Tibial nerve (tissue), 4 donors: ENCODE results near the gene POMGNT2. TPM values are rescaled to one million over a fixed set of nuclear protein-coding genes. Genes with fewer than 3 reads are reported as not detected.

Source experiments
- DNase-seq, 2 donors: peaks; one replicate each; pipeline ENCODE4 v3.0.0-alpha.2; 2019; ENCODE audit warnings: low spot score in 2 of 2
- H3K27ac ChIP-seq, 4 donors: fragments of 200-600 bp; sonication (generic) in 3 of 4; one replicate each; pipeline ENCODE4 v1.5.1; 2017 to 2019; ENCODE audit warnings: mild to moderate bottlenecking in 1 of 4
- H3K27me3 ChIP-seq, 2 donors: fragments of 200-600 bp; sonication (generic) in 1 of 2; one replicate each; pipeline versions ENCODE4 v1.5.1 to v1.6.0; 2017 to 2019
- H3K36me3 ChIP-seq, 3 donors: fragments of 200-600 bp; sonication (generic); one replicate each; pipeline ENCODE4 v1.5.1; 2018 to 2019
- H3K4me1 ChIP-seq, 4 donors: fragments of 200-600 bp; sonication (generic) in 3 of 4; one replicate each; pipeline ENCODE4 v1.5.1; 2017 to 2019
- H3K4me3 ChIP-seq, 4 donors: fragments of 200-600 bp; sonication (generic) in 3 of 4; one replicate each; pipeline ENCODE4 v1.5.1; 2017 to 2019; ENCODE audit warnings: mild to moderate bottlenecking in 1 of 4, moderate library complexity in 1 of 4
- H3K9me3 ChIP-seq, 4 donors: fragments of 200-600 bp; sonication (generic) in 3 of 4; one replicate each; pipeline ENCODE4 v1.5.1; 2017 to 2019
- EP300 ChIP-seq, 2 donors: sonication (generic); formaldehyde crosslinking; IDR thresholded peaks; one replicate each; pipeline ENCODE4 v1.6.1; 2017; ENCODE audit warnings: antibody characterized with exemption in 2 of 2, mild to moderate bottlenecking in 1 of 2
- POLR2A ChIP-seq, 2 donors: fragments of 450-650 bp; IDR thresholded peaks; one replicate each; pipeline ENCODE4 v1.6.1; 2017; ENCODE audit warnings: antibody characterized with exemption in 2 of 2, mild to moderate bottlenecking in 2 of 2, moderate library complexity in 2 of 2
- WGBS, 2 donors: methylation state at CpG; one replicate each; pipeline ENCODE4 v1.1.5; 2018; 5-methylcytosine and 5-hydroxymethylcytosine counted together
- total RNA-seq, 4 donors: library from RNA; depleted of rRNA; stranded (reverse); fragments of >200 nt; gene quantifications; one replicate each; pipeline ENCODE4 v1.1.0, GENCODE V29; 2016
- TF ChIP-seq, protein P1 (sequence below), 5 experiments: fragments of 200-600 bp in 3 of 5; fragments of 450-650 bp in 2 of 5; sonication (generic) in 3 of 5; IDR thresholded peaks; one replicate each; pipeline ENCODE4 v1.5.1; 2016 to 2019; ENCODE audit warnings: antibody characterized with exemption in 5 of 5, mild to moderate bottlenecking in 3 of 5, moderate library complexity in 2 of 5

The POMGNT2 gene
- 10 to 100 TPM; 22.2 to 39.4 (median 27.8) TPM for total RNA-seq

DNA sequence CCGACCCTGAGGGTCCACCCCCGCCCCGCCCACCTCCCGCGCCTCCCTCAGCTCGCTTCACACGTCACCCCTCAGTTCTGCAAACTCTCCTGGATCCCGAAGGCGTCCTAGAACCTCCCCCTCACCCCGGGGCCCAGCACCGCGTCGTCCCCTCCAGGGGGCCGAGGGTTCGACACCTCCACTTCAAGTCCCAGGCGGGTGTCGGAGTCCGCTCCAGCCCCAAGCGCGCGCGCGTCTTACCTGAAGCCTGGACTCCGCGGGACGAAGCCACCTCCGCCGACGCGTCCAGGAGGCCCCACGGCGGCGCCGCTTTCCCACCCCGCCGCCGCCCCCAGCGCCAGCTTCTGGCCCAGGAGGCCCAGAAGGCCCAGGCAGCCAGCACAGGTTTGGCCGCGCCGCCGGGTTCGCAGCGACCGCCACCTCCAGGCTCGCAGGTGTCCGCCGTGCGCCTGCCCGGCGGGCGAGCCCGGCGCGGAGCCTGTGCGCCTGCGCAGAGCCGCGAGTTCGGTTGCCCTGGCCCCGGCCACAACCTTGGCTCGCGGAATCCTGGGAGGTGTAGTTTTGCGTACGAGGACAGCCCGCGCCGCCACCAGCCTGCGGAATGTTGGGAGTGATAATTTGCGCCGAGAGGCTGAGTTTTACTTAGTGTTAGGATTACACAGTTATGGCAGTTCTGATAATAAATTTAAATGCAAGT lies at the start of gene POMGNT2:
POMGNT2 (minus strand) TSS at position 484 of the 697 bp plus-strand sequence. CDS start 24,648 bp downstream, outside the sequence.
- Histone ChIP-seq H3K27me3 (no peaks in the 10 kb centered on the region), H3K4me1 (peaks cover 0 to 27% (median 5%) of the 10 kb centered on the region in 4 donors), H3K27ac (peak within 1 kb of the TSS; percentile 60 to 89 (median 72)), H3K4me3 (peak within 1 kb of the TSS; percentile 76 to 98 (median 89)), H3K9me3 (no peaks in the 10 kb centered on the region), H3K36me3 (no peaks in the 10 kb centered on the region)
- peak; percentile 77 to 79 for DNase-seq
- 1 to 2% methylated on average over 53 to 60 of the region's 71 CpGs for WGBS, 2 donors
- TF ChIP-seq, protein P1, sequence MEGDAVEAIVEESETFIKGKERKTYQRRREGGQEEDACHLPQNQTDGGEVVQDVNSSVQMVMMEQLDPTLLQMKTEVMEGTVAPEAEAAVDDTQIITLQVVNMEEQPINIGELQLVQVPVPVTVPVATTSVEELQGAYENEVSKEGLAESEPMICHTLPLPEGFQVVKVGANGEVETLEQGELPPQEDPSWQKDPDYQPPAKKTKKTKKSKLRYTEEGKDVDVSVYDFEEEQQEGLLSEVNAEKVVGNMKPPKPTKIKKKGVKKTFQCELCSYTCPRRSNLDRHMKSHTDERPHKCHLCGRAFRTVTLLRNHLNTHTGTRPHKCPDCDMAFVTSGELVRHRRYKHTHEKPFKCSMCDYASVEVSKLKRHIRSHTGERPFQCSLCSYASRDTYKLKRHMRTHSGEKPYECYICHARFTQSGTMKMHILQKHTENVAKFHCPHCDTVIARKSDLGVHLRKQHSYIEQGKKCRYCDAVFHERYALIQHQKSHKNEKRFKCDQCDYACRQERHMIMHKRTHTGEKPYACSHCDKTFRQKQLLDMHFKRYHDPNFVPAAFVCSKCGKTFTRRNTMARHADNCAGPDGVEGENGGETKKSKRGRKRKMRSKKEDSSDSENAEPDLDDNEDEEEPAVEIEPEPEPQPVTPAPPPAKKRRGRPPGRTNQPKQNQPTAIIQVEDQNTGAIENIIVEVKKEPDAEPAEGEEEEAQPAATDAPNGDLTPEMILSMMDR (IDR thresholded peaks at IDR 0.05), result peak in 2 of 5 experiments; percentile 19 to 47
- TF ChIP-seq POLR2A (IDR thresholded peaks at IDR 0.05) (peak; percentile 7 to 67), EP300 (IDR thresholded peaks at IDR 0.05) (peak in 1 of 2 donors; percentile 54)

DNA sequence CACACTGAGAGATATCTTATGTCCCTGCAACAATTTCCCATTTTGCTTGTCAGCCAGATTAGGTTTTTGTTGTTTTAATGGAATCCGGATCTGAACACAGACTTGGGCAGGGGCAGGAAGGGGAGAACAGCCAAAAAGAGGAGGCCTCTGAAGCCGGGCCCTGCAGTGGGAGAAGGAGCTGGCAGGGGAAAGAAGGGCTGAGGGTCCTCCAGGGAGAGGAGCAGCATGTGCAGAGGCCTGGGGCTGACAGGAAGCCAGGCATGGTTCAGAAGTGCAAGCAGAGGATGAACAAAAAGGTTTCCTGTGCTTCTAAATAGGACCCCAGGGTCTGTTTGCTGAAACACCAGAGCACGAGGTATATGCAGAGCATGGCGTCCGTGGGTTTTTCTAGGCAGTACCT lies 49.1 kb upstream of the POMGNT2 start:
- no peak for DNase-seq
- peaks cover 0 to 20% (median 3%) of the 10 kb centered on the region in 4 donors for H3K4me1 ChIP-seq
- peaks cover 0 to 7% of the 10 kb centered on the region in 2 donors for H3K27me3 ChIP-seq
- H3K4me3 ChIP-seq, result no peak overlapping the region
- WGBS, 2 donors, result 62 to 67% methylated on average over 5 of the region's 5 CpGs
- TF ChIP-seq POLR2A (IDR thresholded peaks at IDR 0.05) (no peak), EP300 (IDR thresholded peaks at IDR 0.05) (no peak)
- TF ChIP-seq, protein P1 (IDR thresholded peaks at IDR 0.05), result no peak
- H3K36me3 ChIP-seq, result no peaks in the 10 kb centered on the region
- H3K9me3 ChIP-seq, result no peaks in the 10 kb centered on the region
- H3K27ac ChIP-seq, result no peak overlapping the region

DNA sequence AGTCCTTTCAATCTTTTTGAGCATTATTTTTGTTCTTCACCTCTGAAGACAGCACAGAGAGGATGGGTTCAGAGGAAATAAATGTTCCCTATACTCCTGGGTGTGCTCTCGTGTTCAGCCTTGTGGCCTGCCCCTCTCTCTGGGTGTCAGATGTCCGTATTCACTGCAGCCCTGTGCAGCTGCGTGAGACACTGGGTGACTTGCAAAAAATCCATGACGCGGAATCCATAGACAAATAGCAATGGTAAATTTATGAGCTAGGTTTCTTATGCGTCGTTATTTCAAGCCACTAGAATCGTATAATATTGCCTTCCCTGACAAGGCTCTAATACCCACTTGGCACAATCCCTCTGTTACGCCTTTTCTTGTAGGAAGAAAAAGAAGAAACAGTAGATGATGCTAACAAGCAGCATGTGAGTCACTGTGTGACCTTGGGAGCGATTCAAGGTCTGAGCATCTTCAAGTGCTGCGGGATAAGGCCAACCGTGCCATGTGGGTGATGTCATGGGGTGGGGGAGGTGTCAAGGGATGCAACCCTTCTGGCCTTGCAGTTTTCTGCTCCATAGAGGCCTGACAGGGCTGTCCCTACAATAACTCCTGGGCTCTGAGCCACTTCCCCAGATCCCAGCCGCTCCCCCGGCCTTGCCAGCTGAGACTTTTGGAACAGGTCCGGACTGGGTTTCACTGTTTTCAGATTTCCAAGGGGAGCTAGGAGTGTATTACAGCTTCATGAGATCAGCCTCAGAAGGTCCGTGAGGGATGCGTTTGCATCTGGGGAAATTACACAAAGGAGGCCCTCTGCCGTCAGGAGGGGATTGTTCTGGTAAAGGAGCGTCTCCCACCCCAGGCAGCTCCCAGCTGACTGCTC lies 47.6 kb upstream of the POMGNT2 start:
- no peak for TF ChIP-seq POLR2A (IDR thresholded peaks at IDR 0.05)
- TF ChIP-seq, protein P1 (IDR thresholded peaks at IDR 0.05), result peak in 1 of 5 experiments; percentile 15
- TF ChIP-seq EP300 (IDR thresholded peaks at IDR 0.05), result peak in 1 of 2 donors; percentile 26
- Histone ChIP-seq H3K4me3 (no peak overlapping the region), H3K9me3 (no peaks in the 10 kb centered on the region), H3K27ac (no peak overlapping the region), H3K4me1 (peaks cover 0 to 20% (median 3%) of the 10 kb centered on the region in 4 donors), H3K36me3 (no peaks in the 10 kb centered on the region), H3K27me3 (peaks cover 0 to 7% of the 10 kb centered on the region in 2 donors)
- peak; percentile 36 for DNase-seq
- WGBS, 2 donors, result 48 to 54% methylated on average over 16 to 19 of the region's 19 CpGs

DNA sequence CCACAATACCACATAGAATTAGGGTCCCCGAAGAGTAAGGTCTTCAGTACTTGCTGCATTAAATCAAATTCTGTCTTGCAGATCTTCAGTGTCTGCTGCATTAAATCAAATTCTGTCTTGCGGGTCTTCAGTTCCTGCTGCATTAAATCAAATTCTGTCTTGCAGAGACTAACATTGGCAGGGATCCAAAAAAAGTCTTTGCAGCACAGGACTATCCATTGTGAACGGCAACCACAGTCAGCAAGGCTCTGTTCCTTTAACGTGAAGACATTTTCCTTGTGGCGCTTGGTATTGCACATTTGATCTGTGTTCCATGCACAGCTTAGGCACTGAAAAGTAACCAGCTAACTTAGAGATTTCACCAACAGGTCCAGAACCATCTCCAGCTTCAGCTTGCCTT lies 46.8 kb upstream of the POMGNT2 start:
- peaks cover 0 to 7% of the 10 kb centered on the region in 2 donors for H3K27me3 ChIP-seq
- 26 to 29% methylated on average over 5 of the region's 5 CpGs for WGBS, 2 donors
- TF ChIP-seq EP300 (IDR thresholded peaks at IDR 0.05), result no peak
- TF ChIP-seq, protein P1 (IDR thresholded peaks at IDR 0.05), result no peak
- no peak for TF ChIP-seq POLR2A (IDR thresholded peaks at IDR 0.05)

More for the DNA sequence above, 46.8 kb upstream of the POMGNT2 start:
- Histone ChIP-seq H3K27ac (no peak overlapping the region), H3K9me3 (no peaks in the 10 kb centered on the region), H3K36me3 (no peaks in the 10 kb centered on the region), H3K4me3 (no peak overlapping the region), H3K4me1 (peaks cover 0 to 20% (median 3%) of the 10 kb centered on the region in 4 donors)
- DNase-seq, result no peak
